Pancreas (tissue), 10 donors: ENCODE measurements around the gene CSTPP1. TPM values are rescaled to one million over a fixed set of nuclear protein-coding genes. Genes with fewer than 3 reads are reported as not detected.
"Not testable (repeated sequence)": the region's sequence is repeated elsewhere in the genome, so short reads cannot be mapped to it uniquely, and the experiment has no call there.

Source experiments
- ATAC-seq, 4 donors: fragments of 200-7000 bp; cut with Tn5 transposase; one replicate each; pipeline versions ENCODE4 v1.8.0 to v1.9.1; 2020; ENCODE audit warnings: mild to moderate bottlenecking in 4 of 4, moderate library complexity in 4 of 4
- DNase-seq, 6 donors: peaks; one replicate each; pipeline ENCODE4 v3.0.0-alpha.2; 2020
- FAIRE-seq: peaks from 2 replicates; lab custom pipeline; 2012; peaks lifted over from hg19 to GRCh38; lab: Jason Lieb, UNC
- H3K27ac ChIP-seq, 4 donors: fragments of 200-600 bp; sonication (generic); 1 replicate in 3 of 4; 2 replicates in 1 of 4; pipeline versions ENCODE4 v1.5.0 to v1.8.0; 2020
- H3K27me3 ChIP-seq, 4 donors: fragments of 200-600 bp; one replicate each; pipeline ENCODE4 v1.8.0; 2021
- H3K36me3 ChIP-seq, 3 donors: fragments of 200-600 bp; sonication (generic) in 1 of 3; one replicate each; pipeline versions ENCODE4 v1.5.0 to v1.8.0; 2020 to 2021
- H3K4me1 ChIP-seq, 3 donors: fragments of 200-600 bp; one replicate each; pipeline ENCODE4 v1.8.0; 2021
- H3K4me3 ChIP-seq, 4 donors: fragments of 200-600 bp; sonication (generic) in 2 of 4; one replicate each; pipeline versions ENCODE4 v1.5.0 to v1.8.0; 2020 to 2021
- H3K9me3 ChIP-seq, 4 donors: fragments of 200-600 bp; one replicate each; pipeline ENCODE4 v1.8.0; 2021
- CTCF ChIP-seq, 4 donors: fragments of 200-600 bp; sonication (generic) in 3 of 4; IDR thresholded peaks; one replicate each; pipeline versions ENCODE4 v1.5.0 to v1.8.0; 2021; ENCODE audit warnings: antibody characterized with exemption in 4 of 4
- WGBS, 2 donors: extraction: QIAGEN DNeasy Blood & Tissue Kit; methylation state at CpG; one replicate each; pipeline ENCODE4 v1.1.7; 2013; 5-methylcytosine and 5-hydroxymethylcytosine counted together
- intact Hi-C, 3 donors: fragments of 100-400 bp; cut with DNase I; formaldehyde crosslinking; loops; one replicate each; pipeline versions ENCODE4 v1.11.1 to v1.14.2; 2022
- polyA plus RNA-seq, 2 donors: library from polyadenylated mRNA; stranded (reverse); fragments of 200-250 nt; gene quantifications; one replicate each; pipeline ENCODE4 v1.2.3, GENCODE V29; 2013
- total RNA-seq, 6 donors: library from RNA; stranded (reverse); fragmentation: NEBNext Ultra II Directional in 4 of 6; extraction: Animal tissue kit (Norgen Biotek cat#: 25700) in 4 of 6; gene quantifications; one replicate each; pipeline versions ENCODE4 v1.2.1 to v1.2.4, GENCODE V29; 2021 to 2023
- donor health status: healthy with polysubstance abuse.
- donor health status: DM: no; HTN: no; CAD: no; lungs with moderate emphysema.
- donor health status: DM: no; HTN: no; CAD: no.
- donor health status: control.
- donor health status: control.
- donor health status: Bipolar disorder and iron deficiency.
- donor health status: DM: yes; HTN: yes; CAD: no.
- donor health status: DM: no; HTN: no; CAD: no.
- donor health status: DM: no; HTN: no; CAD: no.
- donor health status: DM: yes; HTN: yes; CAD: no.

Gene CSTPP1
- total and polyA plus RNA-seq, 8 donors = 9.7 to 23.6 (median 14.0) TPM

GRCh38 chr11:47188259-47188658 lies 251.7 kb downstream of the CSTPP1 start:
- H3K4me3 ChIP-seq = no peak overlapping the region
- no peaks in the 10 kb centered on the region for H3K36me3 ChIP-seq
- no peaks in the 10 kb centered on the region for H3K9me3 ChIP-seq
- H3K27me3 ChIP-seq = no peaks in the 10 kb centered on the region
- H3K27ac ChIP-seq = peak overlapping the region in 3 of 4 donors; percentile 78 to 86 (median 78)
- FAIRE-seq = no peak
- no peak for ATAC-seq
- peaks cover 0 to 14% (median 9%) of the 10 kb centered on the region in 3 donors for H3K4me1 ChIP-seq
- DNase-seq = no peak
- 84 to 100% methylated on average over 1 of the region's 1 CpG for WGBS, 2 donors
- TF ChIP-seq CTCF (IDR thresholded peaks at IDR 0.05) = no peak
- intact Hi-C loops = no loop called here

GRCh38 chr11:47189100-47189834 lies 252.7 kb downstream of the CSTPP1 start:
- no peaks in the 10 kb centered on the region for H3K27me3 ChIP-seq
- intact Hi-C loops = no loop called here
- no peaks in the 10 kb centered on the region for H3K36me3 ChIP-seq
- H3K4me3 ChIP-seq = no peak overlapping the region
- no peaks in the 10 kb centered on the region for H3K9me3 ChIP-seq
- TF ChIP-seq CTCF (IDR thresholded peaks at IDR 0.05) = no peak
- H3K4me1 ChIP-seq = peaks cover 0 to 10% (median 9%) of the 10 kb centered on the region in 3 donors
- DNase-seq = no peak
- H3K27ac ChIP-seq = no peak overlapping the region
- ATAC-seq = no peak
- WGBS, 2 donors = 47 to 50% methylated on average over 11 of the region's 11 CpGs
- no peak for FAIRE-seq

- H3K27ac ChIP-seq, H3K4me3 ChIP-seq, H3K36me3 ChIP-seq, H3K9me3 ChIP-seq, H3K27me3 ChIP-seq, H3K4me1 ChIP-seq, intact Hi-C loops, ATAC-seq, FAIRE-seq, DNase-seq: not testable (repeated sequence)
- 81 to 87% methylated on average over 10 of the region's 10 CpGs for WGBS, 2 donors
Measured at GRCh38 chr11:47191137-47191536, 254.6 kb downstream of the CSTPP1 start.

GRCh38 chr11:47192111-47192510 lies 255.6 kb downstream of the CSTPP1 start:
- 77 to 81% methylated on average over 4 of the region's 4 CpGs for WGBS, 2 donors
- Histone ChIP-seq H3K27ac (no peak overlapping the region), H3K4me3 (no peak overlapping the region), H3K36me3 (no peaks in the 10 kb centered on the region), H3K27me3 (no peaks in the 10 kb centered on the region), H3K4me1 (peaks cover 0 to 9% (median 5%) of the 10 kb centered on the region in 3 donors), H3K9me3 (no peaks in the 10 kb centered on the region)
- intact Hi-C loops = no loop called here
- FAIRE-seq (no peak), DNase-seq (no peak), ATAC-seq (no peak)
- TF ChIP-seq CTCF (IDR thresholded peaks at IDR 0.05) = no peak

- H3K27ac ChIP-seq, intact Hi-C loops, FAIRE-seq, H3K36me3 ChIP-seq, H3K9me3 ChIP-seq, H3K4me3 ChIP-seq, H3K27me3 ChIP-seq, H3K4me1 ChIP-seq, DNase-seq, ATAC-seq: not testable (repeated sequence)
- 90 to 91% methylated on average over 9 of the region's 9 CpGs for whole genome bisulfite sequencing, 2 donors
Measured at GRCh38 chr11:47198161-47198560, 261.6 kb downstream of the CSTPP1 start.

GRCh38 chr11:47201015-47201414 lies 264.5 kb downstream of the CSTPP1 start:
- Histone ChIP-seq H3K27me3 (no peaks in the 10 kb centered on the region), H3K36me3 (no peaks in the 10 kb centered on the region), H3K9me3 (no peaks in the 10 kb centered on the region), H3K27ac (no peak overlapping the region), H3K4me1 (no peaks in the 10 kb centered on the region), H3K4me3 (no peak overlapping the region)
- FAIRE-seq = no peak
- no peak for DNase-seq
- 78 to 79% methylated on average over 4 of the region's 4 CpGs for WGBS, 2 donors
- intact Hi-C loops = no loop called here
- TF ChIP-seq CTCF (IDR thresholded peaks at IDR 0.05) = no peak
- ATAC-seq = no peak
